Measurements from ENCODE around the gene COG8. TPM values are rescaled to one million over a fixed set of nuclear protein-coding genes. Genes with fewer than 3 reads are reported as not detected.

The COG8 gene
- total and polyA plus RNA-seq, 2 of the 8 experiments (the other 6 are each of a cell fraction or from before 2014, with no cell fraction given) = 49.1 to 55.6 TPM

DNA sequence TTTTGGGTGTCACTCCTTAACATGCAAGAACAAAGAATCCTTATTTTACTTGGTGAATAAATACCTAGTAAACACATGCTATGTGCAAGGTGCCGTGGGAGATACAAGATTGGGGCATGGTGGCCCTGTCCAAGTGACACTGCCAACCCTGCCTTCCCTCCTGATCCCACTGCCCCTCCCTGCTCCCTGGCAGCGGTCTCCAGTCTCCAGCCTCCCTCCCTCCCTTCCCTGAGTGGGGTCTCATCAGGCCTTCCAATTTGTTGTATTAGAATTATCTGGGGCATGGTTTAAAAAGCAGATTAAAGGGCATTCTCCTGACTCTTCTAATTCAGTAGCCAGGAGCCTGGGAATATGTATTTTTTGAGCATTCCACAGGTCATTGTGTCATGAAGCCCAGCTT, 24.7 kb upstream of the COG8 start:
- Histone ChIP-seq H2BK12ac (ENCODE audit: low read depth, low read length) (no peak overlapping the region), H3K27ac (ENCODE audit: low read depth, low read length) (no peak overlapping the region), H3K9me3 (ENCODE audit: insufficient read depth in 2 of 2, low read depth in 1 of 2, low read length in 1 of 2) (no peaks in the 10 kb centered on the region), H3K4me3 (ENCODE audit: extremely low read depth in 1 of 4, insufficient read depth in 2 of 4, low read depth in 3 of 4, low read length in 4 of 4) (no peak overlapping the region), H3K4me1 (replicated peaks in 1 of 4; ENCODE audit: control insufficient read depth in 3 of 4, insufficient read depth in 4 of 4, low read length in 3 of 4) (no peaks in the 10 kb centered on the region), H3K4ac (replicated peaks; ENCODE audit: insufficient read length, low read depth, low read length) (no peak overlapping the region), H4K8ac (ENCODE audit: extremely low read depth, insufficient read depth, low read length) (no peak overlapping the region), H4K5ac (ENCODE audit: insufficient read length, low read depth, low read length) (no peak overlapping the region), H3K14ac (ENCODE audit: insufficient read length) (no peak overlapping the region), H3K36me3 (ENCODE audit: control insufficient read depth in 2 of 4, insufficient read depth in 4 of 4, low read length in 3 of 4) (peaks cover 11 to 37% (median 27%) of the 10 kb centered on the region in 4 experiments), H3K23ac (ENCODE audit: insufficient read length) (no peak overlapping the region), H2BK15ac (ENCODE audit: low read length) (no peak overlapping the region), H3K27me3 (replicated peaks in 1 of 4; ENCODE audit: control insufficient read depth in 3 of 4, extremely low read depth in 1 of 4, insufficient read depth in 3 of 4, low read length in 3 of 4) (no peaks in the 10 kb centered on the region), H3K18ac (ENCODE audit: extremely low read depth, low read length) (no peak overlapping the region), H3K9ac (replicated peaks in 1 of 4; ENCODE audit: extremely low read depth in 1 of 4, low read depth in 3 of 4, low read length in 3 of 4) (no peak overlapping the region), H4K20me1 (replicated peaks in 1 of 2; ENCODE audit: control insufficient read depth in 1 of 2, insufficient read depth in 2 of 2, low read length in 2 of 2) (no peaks in the 10 kb centered on the region), H2BK20ac (ENCODE audit: low read length) (no peak overlapping the region), H3K23me2 (ENCODE audit: low read depth, low read length) (no peaks in the 10 kb centered on the region), H4K91ac (replicated peaks; ENCODE audit: insufficient read length, low read length) (no peak overlapping the region), H3K79me2 (ENCODE audit: control insufficient read depth in 1 of 2, insufficient read depth in 2 of 2, low read length in 2 of 2) (no peaks in the 10 kb centered on the region), H3K56ac (replicated peaks; ENCODE audit: insufficient read length, low read depth, low read length) (no peak overlapping the region), H2BK120ac (replicated peaks; ENCODE audit: low read depth, low read length) (no peak overlapping the region), H2AFZ (ENCODE audit: low read length) (no peak overlapping the region), H2BK5ac (ENCODE audit: low read depth, low read length) (no peak overlapping the region), H2AK5ac (ENCODE audit: low read depth, low read length) (no peak overlapping the region), H3K79me1 (ENCODE audit: low read depth, low read length) (no peaks in the 10 kb centered on the region), H3K4me2 (ENCODE audit: insufficient read depth in 1 of 2, low read depth in 2 of 2, low read length in 2 of 2) (no peak overlapping the region)
- WGBS, 2 experiments (ENCODE audit: extremely low coverage in 1 of 2, insufficient coverage in 1 of 2, insufficient read length in 1 of 2, insufficient replicate concordance in 2 of 2, low coverage in 1 of 2, low lambda C conversion rate in 2 of 2, missing lambda C conversion rate in 1 of 2) = 93% methylated on average over 1 of the region's 2 CpGs; no CpG with 5 or more reads in 1 of the 2 experiments
- no peak for DNase-seq (ENCODE audit: low read depth in 1 of 2, low spot score in 2 of 2)
- TF ChIP-seq EP300 (IDR thresholded peaks at IDR 0.05; ENCODE audit: borderline replicate concordance in 1 of 2, low read depth in 2 of 2, low read length in 2 of 2) = no peak
- TF ChIP-seq SP1 (IDR thresholded peaks at IDR 0.05; ENCODE audit: low read depth, low read length) = no peak
- TF ChIP-seq BRCA1 (IDR thresholded peaks at IDR 0.05; ENCODE audit: low read depth, low read length) = no peak
- no peak for TF ChIP-seq CTBP2 (IDR thresholded peaks at IDR 0.05; ENCODE audit: borderline replicate concordance, insufficient read depth, insufficient read length, low read length)
- FAIRE-seq = no peak
- POLR2A ChIA-PET (ENCODE audit: partially characterized antibody) = interaction anchor here (0.9 to 1.0 kb wide), 2 partner anchors 17 to 24 kb away, joined by 3 to 4 read pairs; partner anchors contain the start of gene NIP7
- CTCF ChIA-PET (ENCODE audit: partially characterized antibody) = no interaction called here
